ENCODE measurements around the gene RPAP3.

RPAP3 gene

DNA sequence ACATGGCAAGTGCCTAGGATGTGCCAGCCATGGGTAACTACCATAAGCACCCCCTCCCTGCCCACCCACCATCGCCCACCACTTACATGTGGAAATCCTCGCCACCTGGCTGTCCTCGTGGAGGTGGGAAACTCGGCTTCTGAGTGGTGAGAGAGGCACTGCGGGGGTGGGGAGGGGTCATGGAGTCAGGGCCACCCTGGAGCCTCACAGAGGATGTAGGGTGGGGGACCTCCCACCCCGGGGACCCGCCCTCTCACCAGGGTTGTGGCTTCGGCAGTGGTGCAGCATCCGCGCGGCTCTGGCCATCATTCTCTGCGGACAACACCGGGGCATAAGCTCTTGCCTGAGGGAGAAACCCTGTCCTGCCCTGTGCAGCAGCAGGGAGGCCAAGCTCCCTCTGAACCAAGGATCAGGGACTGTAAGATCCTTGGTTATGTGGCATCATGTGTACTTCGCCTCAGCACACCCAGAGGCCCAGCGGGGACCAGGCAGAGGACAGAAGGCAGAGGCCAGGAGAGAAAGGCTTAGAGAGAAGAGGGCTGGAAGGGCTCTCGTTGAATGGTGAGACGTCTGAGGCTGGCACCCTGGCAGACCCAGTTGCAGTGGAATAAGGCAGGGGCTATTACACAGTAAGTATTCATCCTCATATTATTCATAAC lies 32.2 kb upstream of the RPAP3 start:
- no peak overlapping the region for H3K4me3 ChIP-seq (ENCODE audit: low read depth, low read length)
- DNase-seq (ENCODE audit: low read depth) = no peak
- TF ChIP-seq, protein P1, sequence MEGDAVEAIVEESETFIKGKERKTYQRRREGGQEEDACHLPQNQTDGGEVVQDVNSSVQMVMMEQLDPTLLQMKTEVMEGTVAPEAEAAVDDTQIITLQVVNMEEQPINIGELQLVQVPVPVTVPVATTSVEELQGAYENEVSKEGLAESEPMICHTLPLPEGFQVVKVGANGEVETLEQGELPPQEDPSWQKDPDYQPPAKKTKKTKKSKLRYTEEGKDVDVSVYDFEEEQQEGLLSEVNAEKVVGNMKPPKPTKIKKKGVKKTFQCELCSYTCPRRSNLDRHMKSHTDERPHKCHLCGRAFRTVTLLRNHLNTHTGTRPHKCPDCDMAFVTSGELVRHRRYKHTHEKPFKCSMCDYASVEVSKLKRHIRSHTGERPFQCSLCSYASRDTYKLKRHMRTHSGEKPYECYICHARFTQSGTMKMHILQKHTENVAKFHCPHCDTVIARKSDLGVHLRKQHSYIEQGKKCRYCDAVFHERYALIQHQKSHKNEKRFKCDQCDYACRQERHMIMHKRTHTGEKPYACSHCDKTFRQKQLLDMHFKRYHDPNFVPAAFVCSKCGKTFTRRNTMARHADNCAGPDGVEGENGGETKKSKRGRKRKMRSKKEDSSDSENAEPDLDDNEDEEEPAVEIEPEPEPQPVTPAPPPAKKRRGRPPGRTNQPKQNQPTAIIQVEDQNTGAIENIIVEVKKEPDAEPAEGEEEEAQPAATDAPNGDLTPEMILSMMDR (IDR thresholded peaks at IDR 0.05; ENCODE audit: control insufficient read depth, extremely low read depth, insufficient read depth) = no peak

DNA sequence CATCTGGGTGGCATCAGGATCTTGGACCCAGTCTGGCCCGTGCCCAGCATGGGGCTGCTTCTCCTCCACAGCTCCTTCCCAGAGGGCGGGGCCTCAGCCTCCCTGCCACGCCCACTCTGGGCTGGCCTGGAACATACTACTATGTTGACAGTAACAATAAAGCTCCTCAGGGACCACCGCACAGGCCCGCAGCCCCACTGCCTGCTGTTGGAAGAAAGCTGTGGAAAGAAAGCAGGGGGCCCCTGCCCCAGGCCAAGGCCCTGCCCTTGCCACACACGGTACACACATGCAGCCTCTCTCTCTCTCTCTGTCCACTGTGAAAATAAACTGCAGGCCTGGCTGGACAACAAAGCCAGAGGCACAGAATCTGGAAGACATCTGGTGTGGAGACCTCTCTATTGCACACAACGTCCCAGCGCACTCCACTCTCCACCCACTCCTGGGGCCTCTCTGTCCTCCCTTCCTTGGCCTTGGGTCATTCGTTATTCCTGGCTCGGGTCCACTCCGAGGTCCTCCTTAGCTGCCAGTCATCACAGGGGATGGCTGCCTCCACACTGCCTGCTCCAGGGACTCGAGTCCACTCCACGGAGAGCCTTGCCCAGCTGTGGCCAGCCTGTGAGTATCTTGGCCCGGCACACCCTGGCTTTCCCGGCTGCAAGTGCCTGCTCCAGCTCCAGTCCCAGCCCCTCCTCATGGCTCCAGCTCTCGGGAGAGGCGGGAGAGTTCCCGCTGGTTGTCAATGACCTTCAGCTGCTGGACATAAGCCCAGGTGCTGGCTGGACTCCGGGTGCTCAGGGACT lies 31.2 kb upstream of the RPAP3 start:
- TF ChIP-seq, protein P1 (IDR thresholded peaks at IDR 0.05; ENCODE audit: control insufficient read depth, extremely low read depth, insufficient read depth) = no peak
- H3K4me3 ChIP-seq (ENCODE audit: low read depth, low read length) = no peak overlapping the region
- DNase-seq (ENCODE audit: low read depth) = no peak

DNA sequence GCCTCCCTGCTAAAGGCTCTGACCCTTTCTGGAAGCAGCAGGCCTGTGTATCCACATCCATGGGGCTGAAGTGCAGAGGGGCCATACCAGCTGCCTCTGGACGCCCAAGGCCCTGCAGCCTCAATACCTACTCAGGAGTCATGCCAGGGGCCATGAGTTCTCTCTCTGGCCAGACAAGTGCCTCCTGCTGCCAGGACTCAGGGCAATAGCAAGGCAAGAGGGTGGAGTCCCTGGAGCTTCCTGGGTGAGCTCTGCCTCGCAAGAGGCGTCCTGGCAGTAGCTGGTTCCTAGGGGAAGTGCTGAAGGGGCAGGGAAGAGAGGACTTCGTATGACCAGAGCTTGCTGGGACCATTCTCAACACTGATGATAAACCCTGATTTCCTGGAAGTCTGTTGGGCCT lies 30.4 kb upstream of the RPAP3 start:
- TF ChIP-seq, protein P1 (IDR thresholded peaks at IDR 0.05; ENCODE audit: control insufficient read depth, extremely low read depth, insufficient read depth) = no peak
- DNase-seq (ENCODE audit: low read depth) = no peak
- no peak overlapping the region for H3K4me3 ChIP-seq (ENCODE audit: low read depth, low read length)

DNA sequence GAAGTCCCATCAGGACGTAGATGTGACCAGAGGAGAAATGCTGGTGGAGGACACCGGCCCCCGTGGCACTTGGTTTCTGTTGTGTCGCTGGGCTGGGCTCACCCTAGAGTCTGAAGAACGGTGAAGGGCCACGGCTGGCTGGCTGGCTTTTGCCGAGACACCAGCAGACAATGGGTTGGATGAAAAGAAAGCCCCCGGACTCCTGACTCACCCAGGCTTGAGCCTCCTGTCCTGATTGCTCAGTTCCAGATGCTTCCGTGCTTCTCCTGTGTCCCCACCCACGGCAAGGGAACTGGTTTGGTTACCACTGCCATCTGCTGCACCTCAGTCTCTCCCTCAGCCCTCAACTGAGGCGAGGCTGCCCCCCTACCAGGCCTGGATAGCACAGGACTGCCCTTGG lies 29.8 kb upstream of the RPAP3 start:
- TF ChIP-seq, protein P1 (IDR thresholded peaks at IDR 0.05; ENCODE audit: control insufficient read depth, extremely low read depth, insufficient read depth) = no peak
- no peak overlapping the region for H3K4me3 ChIP-seq (ENCODE audit: low read depth, low read length)
- no peak for DNase-seq (ENCODE audit: low read depth)

DNA sequence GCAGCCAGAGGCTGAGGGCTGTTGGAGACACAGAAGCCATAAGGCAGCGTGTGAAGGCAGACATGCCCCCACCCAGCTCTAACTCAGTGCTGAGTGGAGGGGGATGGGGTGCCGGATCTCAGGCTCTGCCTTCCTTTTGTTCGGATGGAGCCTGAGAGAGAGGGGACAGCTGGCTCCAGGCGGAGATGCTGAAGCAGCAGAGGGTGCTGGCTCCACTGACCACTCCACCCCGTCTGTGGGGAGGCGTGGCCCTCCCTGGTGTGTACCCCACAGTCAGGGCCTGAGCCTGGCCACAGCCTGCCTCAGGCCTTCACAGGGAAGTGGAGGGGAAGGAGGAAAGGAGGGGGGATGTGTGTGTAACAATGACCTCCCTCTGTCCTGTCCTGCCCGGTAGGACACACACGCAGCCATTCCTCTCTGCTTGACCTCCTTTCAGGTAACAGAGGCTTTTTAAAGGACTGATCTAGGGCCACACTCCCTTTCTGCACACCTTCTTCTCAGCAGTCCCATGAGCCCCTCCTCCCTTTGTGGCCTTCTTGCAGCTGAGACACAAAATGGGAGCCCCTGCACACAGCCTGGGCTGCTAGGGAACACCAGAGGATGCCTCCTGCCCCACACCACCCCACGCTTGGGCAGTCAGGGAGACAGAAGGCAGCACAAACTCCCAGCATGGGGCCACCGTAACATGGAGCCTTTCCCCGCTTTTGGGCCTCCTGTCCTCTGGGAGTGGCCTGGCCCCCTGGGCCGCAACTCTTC lies 29.1 kb upstream of the RPAP3 start:
- no peak overlapping the region for H3K4me3 ChIP-seq (ENCODE audit: low read depth, low read length)
- no peak for DNase-seq (ENCODE audit: low read depth)
- TF ChIP-seq, protein P1 (IDR thresholded peaks at IDR 0.05; ENCODE audit: control insufficient read depth, extremely low read depth, insufficient read depth) = no peak

DNA sequence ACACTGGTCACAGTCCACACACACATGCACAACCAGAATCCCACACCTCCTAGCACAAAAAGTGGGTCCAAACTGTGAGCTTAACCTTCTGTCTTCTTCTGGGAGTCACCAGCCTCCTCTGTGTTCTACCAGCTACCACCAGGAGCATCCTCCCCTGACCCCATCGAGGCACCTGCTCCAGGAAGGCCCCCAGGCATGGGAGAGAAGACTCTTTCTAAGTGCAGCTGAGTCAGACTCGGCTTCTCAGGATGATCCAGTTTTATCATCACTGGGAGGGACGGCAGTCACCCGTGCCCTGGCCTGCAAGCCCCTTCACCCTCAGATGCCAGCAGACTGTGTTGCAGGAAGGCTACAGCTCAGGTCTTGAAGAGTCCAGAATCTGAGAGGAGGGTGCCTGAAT lies 27.3 kb upstream of the RPAP3 start:
- DNase-seq (ENCODE audit: low read depth) = no peak
- TF ChIP-seq, protein P1 (IDR thresholded peaks at IDR 0.05; ENCODE audit: control insufficient read depth, extremely low read depth, insufficient read depth) = no peak
- no peak overlapping the region for H3K4me3 ChIP-seq (ENCODE audit: low read depth, low read length)

Measured in LNCaP clone FGC (cell line).